HepG2 (cell line): ENCODE results near the gene RUBCNL. TPM values are rescaled to one million over a fixed set of nuclear protein-coding genes. Genes with fewer than 3 reads are reported as not detected.

Experiments
- ATAC-seq: fragments of 200-7000 bp; cut with Tn5 transposase; 3 replicates; pipeline ENCODE4 v1.9.1; 2020; ENCODE audit warnings: mild to moderate bottlenecking, moderate library complexity
- BruUV-seq: library from RNA; stranded (reverse); fragments of 400-500 nt; replicated peaks from 2 replicates; lab custom pipeline; 2021; lab: Mats Ljungman, UMichigan
- CTCF ChIA-PET: fragments of 300-600 bp; formaldehyde crosslinking; extraction: SDS; loops from one replicate; lab custom pipeline; 2021; ENCODE audit warnings: low total read pairs, inconsistent platforms, low intra/inter-chr PET ratio; lab: Yijun Ruan, JAX
- POLR2A ChIA-PET: fragments of 350-600 bp; sonication (Branson Sonifier 250); formaldehyde crosslinking; loops from one replicate; lab custom pipeline; 2020; ENCODE audit warnings: antibody characterized with exemption, inconsistent platforms; lab: Yijun Ruan, JAX
- DNase-seq: peaks from one replicate; pipeline ENCODE4 v3.0.0-alpha.2; 2015; ENCODE audit warnings: low spot score
- FAIRE-seq: peaks from 3 replicates; lab custom pipeline; 2011; peaks lifted over from hg19 to GRCh38; lab: Jason Lieb, UNC
- H2AFZ ChIP-seq: one replicate; pipeline ENCODE4 v1.6.1; 2011; ENCODE audit warnings: low read length, inconsistent platforms
- H3K27ac ChIP-seq: fragments of 300-600 bp; 3 replicates; pipeline ENCODE4 v1.8.0; 2011; ENCODE audit warnings: mixed run types, mild to moderate bottlenecking, mixed read lengths, low read length, inconsistent platforms; ENCODE audit not compliant: insufficient read depth; ENCODE audit errors: extremely low read length
- H3K27me3 ChIP-seq, 2 experiments: fragments of 200-600 bp in 1 of 2; 2 replicates in 1 of 2; 3 replicates in 1 of 2; pipeline versions ENCODE4 v1.6.0 to v1.8.0; 2011; ENCODE audit warnings: low read length in 2 of 2, mild to moderate bottlenecking in 2 of 2, moderate library complexity in 2 of 2, inconsistent platforms in 1 of 2; ENCODE audit not compliant: insufficient read depth in 2 of 2, control insufficient read depth in 1 of 2
- H3K36me3 ChIP-seq, 2 experiments: fragments of 200-600 bp in 1 of 2; replicated peaks in 1 of 2; 2 replicates in 1 of 2; 3 replicates in 1 of 2; pipeline versions ENCODE4 v1.5.1 to v1.8.0; 2011; ENCODE audit warnings: low read length in 2 of 2, inconsistent platforms in 1 of 2; ENCODE audit not compliant: insufficient read depth in 2 of 2, control insufficient read depth in 1 of 2
- H3K4me1 ChIP-seq: 2 replicates; pipeline ENCODE4 v1.5.1; 2012; ENCODE audit warnings: low read length, inconsistent platforms; ENCODE audit not compliant: insufficient read depth
- H3K4me2 ChIP-seq: 2 replicates; pipeline ENCODE4 v1.6.0; 2011; ENCODE audit warnings: low read depth, low read length, inconsistent platforms
- H3K4me3 ChIP-seq, 3 experiments: fragments of 200-600 bp in 1 of 3; sonication (generic), shearing (Covaris generic) in 1 of 3; replicated peaks in 1 of 3; 2 replicates each; pipeline ENCODE4 v1.5.1; 2011 to 2016; ENCODE audit warnings: low read length in 3 of 3, inconsistent platforms in 2 of 3, low read depth in 2 of 3, mild to moderate bottlenecking in 2 of 3, control low read depth in 1 of 3, mixed read lengths in 1 of 3; ENCODE audit not compliant: insufficient read depth in 1 of 3
- H3K79me2 ChIP-seq: one replicate; pipeline ENCODE4 v1.6.1; 2011; ENCODE audit warnings: low read length, inconsistent platforms; ENCODE audit not compliant: insufficient read depth
- H3K9ac ChIP-seq: 2 replicates; pipeline ENCODE4 v1.6.0; 2011; ENCODE audit warnings: mild to moderate bottlenecking, low read depth, low read length, inconsistent platforms; ENCODE audit not compliant: insufficient read depth
- H3K9me3 ChIP-seq: 2 replicates; pipeline ENCODE4 v1.5.1; 2012; ENCODE audit warnings: mild to moderate bottlenecking, low read length
- H4K20me1 ChIP-seq: 2 replicates; pipeline ENCODE4 v1.6.0; 2011; ENCODE audit warnings: inconsistent platforms, mild to moderate bottlenecking, low read length, moderate library complexity; ENCODE audit not compliant: insufficient read depth
- CCDC6 ChIP-seq: sonication (generic); formaldehyde crosslinking; IDR thresholded peaks from 2 replicates; pipeline ENCODE4 v1.8.1; 2022; ENCODE audit warnings: mild to moderate bottlenecking, missing genetic modification reagents, moderate library complexity
- GZF1 ChIP-seq: sonication (generic); formaldehyde crosslinking; IDR thresholded peaks from 2 replicates; pipeline ENCODE4 v1.5.1; 2020; ENCODE audit warnings: mild to moderate bottlenecking, missing genetic modification reagents
- JUN ChIP-seq: sonication (generic); formaldehyde crosslinking; IDR thresholded peaks from 2 replicates; pipeline ENCODE4 v1.4.0; 2020; ENCODE audit warnings: mild to moderate bottlenecking, missing genetic modification reagents
- KLF11 ChIP-seq: IDR thresholded peaks from 2 replicates; pipeline ENCODE4 v1.6.1; 2016; ENCODE audit warnings: missing compliant biosample characterization
- YEATS4 ChIP-seq: sonication (generic); formaldehyde crosslinking; IDR thresholded peaks from 2 replicates; pipeline ENCODE4 v1.4.0; 2020; ENCODE audit warnings: missing genetic modification reagents, borderline replicate concordance
- ZNF274 ChIP-seq: sonication (generic); formaldehyde crosslinking; IDR thresholded peaks from 2 replicates; pipeline ENCODE4 v1.5.1; 2020; ENCODE audit warnings: mild to moderate bottlenecking, missing genetic modification reagents
- in situ Hi-C: cut with HindIII; loops from 2 replicates; pipeline ENCODE4 v1.10.0; 2017; ENCODE audit warnings: low pct_unique_long_range_greater_than_20kb; ENCODE audit not compliant: extremely low pct_ligation_motif_present
- intact Hi-C: fragments of 100-400 bp; cut with micrococcal nuclease; formaldehyde crosslinking; loops from one replicate; pipeline ENCODE4 v1.10.0; 2022; ENCODE audit not compliant: unreplicated experiment
- polyA plus RNA-seq, 8 experiments: library from polyadenylated mRNA; depleted of rRNA in 3 of 8; stranded (reverse) in 7 of 8; unstranded in 1 of 8; fragments of >200 nt; fragmentation: Illumina TruSeq in 4 of 8; extraction: Trizol in 4 of 8; gene quantifications; 2 replicates each; pipeline versions ENCODE4 v1.2.1 to v1.2.3, GENCODE V29; 2011 to 2016; ENCODE audit warnings: low read depth in 4 of 8, missing spikeins in 1 of 8, mixed read lengths in 1 of 8; ENCODE audit not compliant: insufficient read depth in 1 of 8
- total RNA-seq, 5 experiments: library from RNA; depleted of rRNA; stranded (reverse); fragments of >200 nt; fragmentation: Illumina TruSeq; extraction: Trizol; gene quantifications; 2 replicates each; pipeline ENCODE4 v1.2.3, GENCODE V29; 2016; ENCODE audit warnings: low read depth in 1 of 5
- TF ChIP-seq, protein P1 (sequence below), 2 experiments: sonication (generic) in 1 of 2; formaldehyde crosslinking in 1 of 2; IDR thresholded peaks; 2 replicates each; pipeline versions ENCODE4 v1.4.0 to v1.6.1; 2018 to 2020; ENCODE audit warnings: missing genetic modification reagents in 2 of 2, borderline replicate concordance in 1 of 2, low read depth in 1 of 2, mild to moderate bottlenecking in 1 of 2, missing biosample characterization in 1 of 2
- TF ChIP-seq, protein P2 (sequence below): fragments of 450-650 bp; IDR thresholded peaks from 2 replicates; pipeline ENCODE4 v1.6.1; 2017

Gene RUBCNL
- total and polyA plus RNA-seq, 2 of the 13 experiments (the other 11 are each of a cell fraction or from before 2014, with no cell fraction given): not detected

DNA sequence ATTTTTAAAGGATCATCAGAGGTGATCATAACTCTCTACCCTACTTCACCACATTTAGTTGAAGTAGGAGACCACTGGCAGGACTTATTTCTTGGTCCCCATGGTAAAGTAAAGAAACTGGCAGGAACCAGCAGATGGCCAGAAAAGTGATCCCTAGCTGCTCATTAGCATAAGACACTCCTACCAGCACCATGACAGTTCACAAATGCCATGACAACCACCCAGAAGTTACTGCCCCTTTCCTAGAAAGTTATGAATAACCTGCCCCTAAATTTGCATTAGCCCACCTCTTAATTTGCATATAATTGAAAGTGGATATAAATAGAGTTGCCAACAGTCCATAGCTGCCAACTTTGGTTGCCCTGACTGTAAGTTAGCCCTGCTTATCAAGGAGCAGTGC is 18.4 kb upstream of the RUBCNL start:
- no peak overlapping the region for H3K4me3 ChIP-seq
- BruUV-seq: no TSS peak
- intact Hi-C loops: no loop called here
- ChIA-PET CTCF (no interaction called here), POLR2A (no interaction called here)
- no peaks in the 10 kb centered on the region for H3K4me1 ChIP-seq
- no peaks in the 10 kb centered on the region for H3K79me2 ChIP-seq
- H3K9ac ChIP-seq: no peak overlapping the region
- ATAC-seq (no peak), FAIRE-seq (no peak), DNase-seq (no peak)
- H3K36me3 ChIP-seq: no peaks in the 10 kb centered on the region
- peaks cover 0 to 5% of the 10 kb centered on the region in 2 experiments; a peak in 1 of 5 replicates for H3K27me3 ChIP-seq
- no peaks in the 10 kb centered on the region; the same call in 1 of the 2 replicates for H4K20me1 ChIP-seq
- no peak overlapping the region for H2AFZ ChIP-seq
- in situ Hi-C loops: no loop called here
- no peak for TF ChIP-seq ZNF274 (CRISPR knock-in tag)
- TF ChIP-seq, protein P1, sequence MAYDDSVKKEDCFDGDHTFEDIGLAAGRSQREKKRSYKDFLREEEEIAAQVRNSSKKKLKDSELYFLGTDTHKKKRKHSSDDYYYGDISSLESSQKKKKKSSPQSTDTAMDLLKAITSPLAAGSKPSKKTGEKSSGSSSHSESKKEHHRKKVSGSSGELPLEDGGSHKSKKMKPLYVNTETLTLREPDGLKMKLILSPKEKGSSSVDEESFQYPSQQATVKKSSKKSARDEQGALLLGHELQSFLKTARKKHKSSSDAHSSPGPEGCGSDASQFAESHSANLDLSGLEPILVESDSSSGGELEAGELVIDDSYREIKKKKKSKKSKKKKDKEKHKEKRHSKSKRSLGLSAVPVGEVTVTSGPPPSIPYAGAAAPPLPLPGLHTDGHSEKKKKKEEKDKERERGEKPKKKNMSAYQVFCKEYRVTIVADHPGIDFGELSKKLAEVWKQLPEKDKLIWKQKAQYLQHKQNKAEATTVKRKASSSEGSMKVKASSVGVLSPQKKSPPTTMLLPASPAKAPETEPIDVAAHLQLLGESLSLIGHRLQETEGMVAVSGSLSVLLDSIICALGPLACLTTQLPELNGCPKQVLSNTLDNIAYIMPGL (CRISPR knock-in tag; IDR thresholded peaks at IDR 0.05; ENCODE audit: borderline replicate concordance in 1 of 2, low read depth in 1 of 2): no peak
- no peak for TF ChIP-seq YEATS4
- TF ChIP-seq KLF11 (CRISPR knock-in tag): no peak
- no peak for TF ChIP-seq CCDC6 (CRISPR knock-in tag)
- TF ChIP-seq, protein P2, sequence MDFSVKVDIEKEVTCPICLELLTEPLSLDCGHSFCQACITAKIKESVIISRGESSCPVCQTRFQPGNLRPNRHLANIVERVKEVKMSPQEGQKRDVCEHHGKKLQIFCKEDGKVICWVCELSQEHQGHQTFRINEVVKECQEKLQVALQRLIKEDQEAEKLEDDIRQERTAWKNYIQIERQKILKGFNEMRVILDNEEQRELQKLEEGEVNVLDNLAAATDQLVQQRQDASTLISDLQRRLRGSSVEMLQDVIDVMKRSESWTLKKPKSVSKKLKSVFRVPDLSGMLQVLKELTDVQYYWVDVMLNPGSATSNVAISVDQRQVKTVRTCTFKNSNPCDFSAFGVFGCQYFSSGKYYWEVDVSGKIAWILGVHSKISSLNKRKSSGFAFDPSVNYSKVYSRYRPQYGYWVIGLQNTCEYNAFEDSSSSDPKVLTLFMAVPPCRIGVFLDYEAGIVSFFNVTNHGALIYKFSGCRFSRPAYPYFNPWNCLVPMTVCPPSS: no peak
- TF ChIP-seq GZF1 (CRISPR knock-in tag): no peak
- TF ChIP-seq JUN: no peak
- no peak overlapping the region for H3K27ac ChIP-seq
- no peak overlapping the region for H3K4me2 ChIP-seq
- H3K9me3 ChIP-seq: no peaks in the 10 kb centered on the region
